HUDEP-2 (cell line): ENCODE results near the gene IZUMO4.

Experiments used
- DNase-seq, 76 experiments: peaks; one replicate each; lab custom pipeline; 2025; ENCODE audit not compliant: unreplicated experiment in 76 of 76; lab: John Stamatoyannopoulos, UW

IZUMO4 gene

GRCh38 chr19:2142173-2142829, 45.6 kb downstream of the IZUMO4 start:
- DNase-seq: no peak

- no peak for DNase-seq
Measured at GRCh38 chr19:2144190-2144589, 47.5 kb downstream of the IZUMO4 start.

GRCh38 chr19:2145831-2146241, 49.1 kb downstream of the IZUMO4 start:
- no peak for DNase-seq

- no peak for DNase-seq
Measured at GRCh38 chr19:2148482-2149135, 51.9 kb downstream of the IZUMO4 start.
